ENCODE results near the gene SGCG.
A peak's percentile ranks its signal among the peaks of the same experiment; 100 is the strongest.

SGCG gene

GRCh38 chr13:23330356-23330755 lies 149.6 kb downstream of the SGCG start:
- no peak for DNase-seq (ENCODE audit: low spot score)

DNA sequence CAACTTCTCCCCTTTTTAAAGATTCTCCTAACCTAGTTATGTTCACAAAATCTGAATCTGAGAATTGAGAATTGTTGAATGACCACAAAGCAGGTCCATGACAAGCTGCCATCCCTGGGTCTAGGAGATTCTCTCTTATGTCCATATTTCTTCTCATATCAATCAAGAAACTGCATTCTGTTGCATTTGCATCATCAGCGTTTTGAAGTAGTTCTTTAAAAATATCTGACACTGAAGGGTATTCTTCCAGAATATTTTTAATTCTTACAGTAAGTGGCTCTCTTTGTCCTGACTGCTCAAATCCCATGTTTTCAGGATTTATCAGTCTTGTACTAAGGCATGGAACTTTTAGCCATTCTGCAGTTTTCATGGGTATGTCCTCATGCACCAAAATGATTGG lies 158.4 kb downstream of the SGCG start:
- DNase-seq (ENCODE audit: low spot score), result no peak

GRCh38 chr13:23344931-23345595 lies 164.3 kb downstream of the SGCG start:
- DNase-seq (ENCODE audit: low spot score), result no peak

DNA sequence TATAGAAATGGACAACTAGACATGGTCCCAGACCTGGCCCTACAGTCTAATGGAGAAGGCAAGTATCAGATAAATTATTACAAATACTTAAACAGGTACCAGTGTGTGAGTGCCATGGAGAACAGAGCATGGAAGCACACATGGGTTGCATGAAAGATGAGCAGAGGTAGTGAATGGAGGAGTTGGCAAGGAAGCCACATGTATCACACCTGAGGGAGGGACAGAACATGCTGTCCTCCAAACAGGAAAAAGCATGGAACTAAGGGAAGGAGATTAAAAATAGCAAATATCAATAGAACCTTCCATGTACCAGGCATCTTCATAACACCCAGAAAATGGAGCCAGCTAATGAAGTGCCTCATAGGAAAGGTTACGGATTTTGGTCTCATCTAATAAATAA lies 166.8 kb downstream of the SGCG start:
- DNase-seq (ENCODE audit: low spot score), result no peak

GRCh38 chr13:23348262-23349127 lies 167.7 kb downstream of the SGCG start:
- DNase-seq (ENCODE audit: low spot score), result no peak

DNA sequence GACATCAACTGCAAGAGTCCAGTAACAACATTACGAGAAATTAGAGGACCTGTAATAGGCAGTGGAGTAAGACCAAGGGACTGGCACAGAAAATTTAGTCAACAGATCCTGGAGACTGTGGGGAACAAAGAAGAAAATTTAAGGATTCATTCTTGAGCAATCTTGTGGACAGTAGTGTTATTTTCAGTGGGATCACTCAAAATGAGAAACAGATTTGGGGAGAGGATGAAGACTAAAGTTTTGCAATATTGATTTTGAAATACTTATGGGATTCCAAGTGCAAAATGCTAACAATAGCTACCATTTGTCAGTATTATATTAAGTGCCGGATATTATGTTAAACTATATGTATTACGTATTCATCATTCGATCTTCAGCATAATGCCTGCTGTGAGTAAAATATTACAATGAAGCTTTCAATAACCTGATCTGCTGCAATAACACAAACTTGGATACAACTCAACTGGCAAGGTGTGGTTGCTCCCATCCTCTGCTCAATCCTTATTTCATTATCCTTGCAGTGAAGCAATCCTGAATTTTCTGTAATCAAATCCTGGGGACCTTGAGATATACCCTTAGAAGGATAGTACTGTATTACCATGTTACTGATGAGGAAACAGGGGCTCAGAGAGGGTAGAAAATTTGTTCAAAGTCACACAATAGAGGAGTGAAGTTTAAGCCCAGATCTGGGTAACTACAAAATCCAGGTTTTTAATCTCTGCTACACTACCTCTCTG lies 168.6 kb downstream of the SGCG start:
- peak; percentile 63 for DNase-seq (ENCODE audit: low spot score)

DNA sequence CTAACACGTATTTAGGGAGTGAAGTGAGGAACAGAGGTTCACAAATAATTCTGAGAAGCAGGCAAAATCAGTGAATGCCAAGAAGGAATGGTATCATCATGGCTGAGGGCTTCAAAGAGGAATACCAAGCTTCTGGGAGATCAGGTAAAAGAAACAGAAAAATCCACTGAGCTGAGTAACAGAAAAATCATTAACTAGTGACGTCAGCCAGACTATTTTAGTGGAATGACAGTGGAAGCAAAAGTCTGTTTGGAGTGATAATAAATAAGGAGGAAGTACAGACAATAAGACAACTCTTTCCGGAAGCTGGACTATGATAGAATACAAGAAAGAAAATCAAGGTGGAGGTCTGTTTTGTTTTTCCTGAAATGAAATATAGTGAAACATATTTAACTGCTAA lies 169.2 kb downstream of the SGCG start:
- DNase-seq (ENCODE audit: low spot score), result peak; percentile 20

DNA sequence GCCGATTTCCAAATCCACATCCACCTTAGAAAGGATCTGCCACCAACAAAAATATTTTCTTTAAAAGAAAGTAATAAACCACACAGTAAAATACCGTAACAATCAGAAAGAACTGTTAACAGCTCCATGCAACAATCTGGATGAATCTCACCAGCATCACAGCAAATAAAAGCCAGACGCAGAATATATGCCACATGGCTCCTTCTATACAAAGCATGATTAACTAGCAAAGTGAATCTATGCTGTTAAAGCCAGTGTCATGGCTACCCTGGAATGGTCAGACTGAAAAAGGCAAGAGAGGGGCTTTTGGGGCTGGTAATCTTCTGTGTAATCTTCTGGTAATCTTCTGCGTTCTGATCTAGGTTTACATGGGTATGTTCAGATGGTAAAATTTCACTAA lies 171.4 kb downstream of the SGCG start:
- no peak for DNase-seq (ENCODE audit: low spot score)

DNA sequence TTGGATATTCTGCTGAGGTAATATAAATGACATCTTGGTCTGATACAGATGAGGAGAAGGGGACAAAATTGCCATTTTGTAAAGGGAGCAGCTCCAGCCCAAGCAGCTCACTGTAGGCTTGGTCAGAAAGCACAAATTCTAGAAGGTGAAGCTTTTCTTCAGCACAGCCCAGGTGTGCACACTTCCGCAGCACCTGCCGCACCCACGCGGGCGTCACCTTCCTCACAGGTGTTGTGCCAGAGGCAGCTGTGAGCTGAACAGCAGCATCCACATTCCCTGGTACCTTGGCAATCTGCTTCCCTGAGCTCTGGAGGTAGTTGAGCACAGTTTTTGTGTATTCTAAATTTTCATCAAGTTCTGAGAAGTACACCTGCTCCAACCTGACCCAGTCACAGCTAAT lies 173.7 kb downstream of the SGCG start:
- no peak for DNase-seq (ENCODE audit: low spot score)

DNA sequence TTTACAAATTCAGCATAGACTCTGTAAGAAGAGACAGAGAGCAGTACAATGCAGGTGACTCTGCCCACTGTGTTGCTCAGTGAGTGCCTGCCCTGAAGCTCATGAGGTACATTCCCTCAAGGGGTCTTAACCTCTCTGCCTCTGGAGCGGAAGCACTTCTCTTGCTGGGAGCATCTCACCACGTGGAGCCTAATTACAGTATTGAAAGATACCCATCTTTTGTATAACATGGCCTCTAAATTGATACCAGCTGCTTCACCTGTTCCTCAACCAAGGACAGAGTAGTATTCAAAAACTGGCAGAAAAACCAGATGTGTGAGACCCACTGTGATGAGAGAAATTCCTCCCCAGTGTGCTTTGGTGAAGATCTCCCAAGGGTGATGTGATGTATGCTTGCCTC lies 175.6 kb downstream of the SGCG start:
- no peak for DNase-seq (ENCODE audit: low spot score)

DNA sequence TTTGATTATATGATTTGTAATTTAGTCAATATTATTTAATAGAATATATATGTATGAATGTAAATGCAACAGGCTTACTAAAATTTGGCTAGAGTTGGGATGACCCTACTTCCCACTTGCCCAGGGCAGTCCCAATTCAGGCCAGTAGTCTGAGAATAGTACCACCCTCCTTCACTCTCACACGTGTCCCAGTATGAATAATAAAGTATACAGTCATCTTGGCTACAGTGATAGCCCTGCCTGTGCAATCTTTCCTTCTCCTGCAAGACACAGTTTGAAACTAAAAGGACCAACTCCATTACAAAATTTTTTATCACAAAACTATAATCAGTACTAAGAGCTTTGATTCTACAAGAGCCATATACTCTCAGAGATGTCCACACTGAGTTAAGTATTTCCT lies 176.6 kb downstream of the SGCG start:
- DNase-seq (ENCODE audit: low spot score), result no peak

- DNase-seq (ENCODE audit: low spot score), result no peak
These were observed 179.1 kb downstream of the SGCG start for GRCh38 chr13:23359882-23360281.

- no peak for DNase-seq (ENCODE audit: low spot score)
These were observed 184.9 kb downstream of the SGCG start for GRCh38 chr13:23365652-23366051.

GRCh38 chr13:23367907-23368306 lies 187.1 kb downstream of the SGCG start:
- DNase-seq (ENCODE audit: low spot score), result no peak

DNA sequence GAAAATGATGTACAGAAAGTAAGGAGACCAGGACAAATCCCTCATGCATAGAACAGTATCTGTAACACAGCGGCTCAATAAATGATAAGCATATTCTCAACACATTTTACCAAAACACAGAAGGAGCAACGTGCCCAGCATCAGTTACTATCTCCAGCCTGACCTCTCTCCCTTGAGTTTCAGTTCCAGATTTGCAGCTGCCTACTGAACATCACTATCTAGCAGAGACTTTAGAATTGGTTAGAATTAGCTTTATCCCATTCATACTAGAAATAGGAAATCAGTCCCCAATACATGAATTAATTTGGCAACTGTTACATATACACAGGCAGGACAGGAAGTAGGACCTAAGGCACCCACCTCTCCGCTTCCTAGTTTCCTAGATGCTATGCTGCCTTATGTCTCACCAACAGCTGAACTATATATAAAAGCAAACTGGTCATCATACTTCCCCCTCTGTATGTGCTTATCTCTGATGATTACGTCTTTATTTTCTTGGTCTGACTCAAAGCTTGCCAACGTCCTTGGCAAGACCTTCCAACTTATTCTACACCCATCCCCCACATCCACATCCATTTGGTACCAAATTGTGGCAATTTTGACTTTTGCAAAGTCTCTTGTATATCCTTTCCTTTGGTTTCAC lies 191.6 kb downstream of the SGCG start:
- DNase-seq (ENCODE audit: low spot score), result no peak

Data from AG20443 (cell line).